HepG2 (cell line): ENCODE results near the gene TPD52L2. TPM values are rescaled to one million over a fixed set of nuclear protein-coding genes. Genes with fewer than 3 reads are reported as not detected.

Experiments
- ATF3 ChIP-seq: sonication (generic); formaldehyde crosslinking; IDR thresholded peaks from 2 replicates; pipeline ENCODE4 v1.4.0; 2020; ENCODE audit warnings: missing genetic modification reagents
- ATF7 ChIP-seq, 2 experiments: fragments of 450-650 bp in 1 of 2; sonication (generic) in 1 of 2; formaldehyde crosslinking in 1 of 2; IDR thresholded peaks; 2 replicates each; pipeline versions ENCODE4 v1.4.0 to v1.6.1; 2016 to 2020; ENCODE audit warnings: antibody characterized with exemption in 1 of 2, mild to moderate bottlenecking in 1 of 2, missing genetic modification reagents in 1 of 2
- DPF2 ChIP-seq: sonication (generic); formaldehyde crosslinking; IDR thresholded peaks from 2 replicates; pipeline ENCODE4 v1.4.0; 2020; ENCODE audit warnings: mild to moderate bottlenecking, low read depth, missing genetic modification reagents, borderline replicate concordance
- IRX3 ChIP-seq: sonication (generic); formaldehyde crosslinking; IDR thresholded peaks from 2 replicates; pipeline ENCODE4 v1.8.1; 2023; ENCODE audit warnings: mild to moderate bottlenecking, low read depth, missing genetic modification reagents, borderline replicate concordance
- KDM5B ChIP-seq: sonication (generic); formaldehyde crosslinking; IDR thresholded peaks from 2 replicates; pipeline ENCODE4 v1.4.0; 2020; ENCODE audit warnings: missing genetic modification reagents, mild to moderate bottlenecking, borderline replicate concordance
- PATZ1 ChIP-seq: sonication (generic); formaldehyde crosslinking; IDR thresholded peaks from 2 replicates; pipeline ENCODE4 v1.4.0; 2020; ENCODE audit warnings: missing genetic modification reagents
- PHF21A ChIP-seq: sonication (generic); formaldehyde crosslinking; IDR thresholded peaks from 2 replicates; pipeline ENCODE4 v1.5.0; 2020; ENCODE audit warnings: mild to moderate bottlenecking, missing genetic modification reagents
- ZBTB46 ChIP-seq: sonication (generic); formaldehyde crosslinking; IDR thresholded peaks from 2 replicates; pipeline ENCODE4 v1.4.0; 2020; ENCODE audit warnings: mild to moderate bottlenecking, missing genetic modification reagents, borderline replicate concordance
- ZNF207 ChIP-seq: fragments of 450-650 bp; IDR thresholded peaks from 2 replicates; pipeline ENCODE4 v1.6.1; 2016; ENCODE audit warnings: antibody characterized with exemption, borderline replicate concordance
- ZNF292 ChIP-seq: sonication (generic); formaldehyde crosslinking; IDR thresholded peaks from 2 replicates; pipeline ENCODE4 v1.8.1; 2022; ENCODE audit warnings: mild to moderate bottlenecking, low read depth, missing genetic modification reagents, borderline replicate concordance
- ZNF556 ChIP-seq: sonication (generic); formaldehyde crosslinking; IDR thresholded peaks from 2 replicates; pipeline ENCODE4 v1.4.0; 2020; ENCODE audit warnings: mild to moderate bottlenecking, missing genetic modification reagents, borderline replicate concordance
- ZNF569 ChIP-seq: sonication (generic); formaldehyde crosslinking; IDR thresholded peaks from 2 replicates; pipeline ENCODE4 v1.5.0; 2020; ENCODE audit warnings: mild to moderate bottlenecking, missing genetic modification reagents, moderate library complexity, borderline replicate concordance
- ZNF678 ChIP-seq: sonication (generic); formaldehyde crosslinking; IDR thresholded peaks from 2 replicates; pipeline ENCODE4 v1.4.0; 2020; ENCODE audit warnings: mild to moderate bottlenecking, missing genetic modification reagents
- ZNF772 ChIP-seq: sonication (generic); formaldehyde crosslinking; IDR thresholded peaks from 2 replicates; pipeline ENCODE4 v1.5.0; 2020; ENCODE audit warnings: mild to moderate bottlenecking, missing genetic modification reagents
- ZNF777 ChIP-seq: sonication (generic); formaldehyde crosslinking; IDR thresholded peaks from 2 replicates; pipeline ENCODE4 v1.4.0; 2020; ENCODE audit warnings: missing genetic modification reagents
- ZNF782 ChIP-seq: sonication (generic); formaldehyde crosslinking; IDR thresholded peaks from 2 replicates; pipeline ENCODE4 v1.4.0; 2020; ENCODE audit warnings: missing genetic modification reagents, mild to moderate bottlenecking, borderline replicate concordance
- polyA plus RNA-seq, 8 experiments: library from polyadenylated mRNA; depleted of rRNA in 3 of 8; stranded (reverse) in 7 of 8; unstranded in 1 of 8; fragments of >200 nt; fragmentation: Illumina TruSeq in 4 of 8; extraction: Trizol in 4 of 8; gene quantifications; 2 replicates each; pipeline versions ENCODE4 v1.2.1 to v1.2.3, GENCODE V29; 2011 to 2016; ENCODE audit warnings: low read depth in 4 of 8, missing spikeins in 1 of 8, mixed read lengths in 1 of 8; ENCODE audit not compliant: insufficient read depth in 1 of 8
- total RNA-seq, 5 experiments: library from RNA; depleted of rRNA; stranded (reverse); fragments of >200 nt; fragmentation: Illumina TruSeq; extraction: Trizol; gene quantifications; 2 replicates each; pipeline ENCODE4 v1.2.3, GENCODE V29; 2016; ENCODE audit warnings: low read depth in 1 of 5
- TF ChIP-seq, protein P1 (sequence below): sonication (generic); formaldehyde crosslinking; IDR thresholded peaks from 2 replicates; pipeline ENCODE4 v1.8.1; 2022; ENCODE audit warnings: mild to moderate bottlenecking, missing genetic modification reagents
- TF ChIP-seq, protein P2 (sequence below): sonication (generic); formaldehyde crosslinking; IDR thresholded peaks from 2 replicates; pipeline ENCODE4 v1.4.0; 2020; ENCODE audit warnings: missing genetic modification reagents
- TF ChIP-seq, protein P3 (sequence below): IDR thresholded peaks from 2 replicates; pipeline ENCODE4 v1.6.1; 2016; ENCODE audit warnings: low read depth, control low read depth

Gene TPD52L2
- total and polyA plus RNA-seq, 2 of the 13 experiments (the other 11 are each of a cell fraction or from before 2014, with no cell fraction given): 156 to 184 TPM

GRCh38 chr20:63857764-63858392 is 7.2 kb upstream of the TPD52L2 start (continued):
- TF ChIP-seq ZBTB46 (0 out of 2 replicates have a peak, but pooled peaks have one; percentile 88), PHF21A (CRISPR knock-in tag) (0 out of 2 replicates have a peak, but pooled peaks have one; percentile 16), ZNF569 (no peak), ZNF207 (no peak), ZNF556 (CRISPR knock-in tag) (peak; percentile 60; the same call in 1 of the 2 replicates), ZNF782 (CRISPR knock-in tag) (0 out of 2 replicates have a peak, but pooled peaks have one; percentile 79), ZNF292 (CRISPR knock-in tag) (0 out of 2 replicates have a peak, but pooled peaks have one; percentile 39), ATF7 (IDR thresholded peaks at IDR 0.05) (no peak), ATF7 (CRISPR knock-in tag; IDR thresholded peaks at IDR 0.05) (0 out of 2 replicates have a peak, but pooled peaks have one; percentile 10), PATZ1 (peak; percentile 63), DPF2 (CRISPR knock-in tag) (no peak), IRX3 (CRISPR knock-in tag) (peak; percentile 82; the same call in 1 of the 2 replicates), ZNF678 (CRISPR knock-in tag) (0 out of 2 replicates have a peak, but pooled peaks have one; percentile 52), KDM5B (CRISPR knock-in tag) (peak; percentile 7; the same call in 1 of the 2 replicates), ATF3 (no peak), ZNF777 (CRISPR knock-in tag) (0 out of 2 replicates have a peak, but pooled peaks have one; percentile 31), ZNF772 (CRISPR knock-in tag) (peak; percentile 13; the same call in 1 of the 2 replicates)
- TF ChIP-seq, protein P1, sequence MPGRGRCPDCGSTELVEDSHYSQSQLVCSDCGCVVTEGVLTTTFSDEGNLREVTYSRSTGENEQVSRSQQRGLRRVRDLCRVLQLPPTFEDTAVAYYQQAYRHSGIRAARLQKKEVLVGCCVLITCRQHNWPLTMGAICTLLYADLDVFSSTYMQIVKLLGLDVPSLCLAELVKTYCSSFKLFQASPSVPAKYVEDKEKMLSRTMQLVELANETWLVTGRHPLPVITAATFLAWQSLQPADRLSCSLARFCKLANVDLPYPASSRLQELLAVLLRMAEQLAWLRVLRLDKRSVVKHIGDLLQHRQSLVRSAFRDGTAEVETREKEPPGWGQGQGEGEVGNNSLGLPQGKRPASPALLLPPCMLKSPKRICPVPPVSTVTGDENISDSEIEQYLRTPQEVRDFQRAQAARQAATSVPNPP: no peak
- TF ChIP-seq, protein P2, sequence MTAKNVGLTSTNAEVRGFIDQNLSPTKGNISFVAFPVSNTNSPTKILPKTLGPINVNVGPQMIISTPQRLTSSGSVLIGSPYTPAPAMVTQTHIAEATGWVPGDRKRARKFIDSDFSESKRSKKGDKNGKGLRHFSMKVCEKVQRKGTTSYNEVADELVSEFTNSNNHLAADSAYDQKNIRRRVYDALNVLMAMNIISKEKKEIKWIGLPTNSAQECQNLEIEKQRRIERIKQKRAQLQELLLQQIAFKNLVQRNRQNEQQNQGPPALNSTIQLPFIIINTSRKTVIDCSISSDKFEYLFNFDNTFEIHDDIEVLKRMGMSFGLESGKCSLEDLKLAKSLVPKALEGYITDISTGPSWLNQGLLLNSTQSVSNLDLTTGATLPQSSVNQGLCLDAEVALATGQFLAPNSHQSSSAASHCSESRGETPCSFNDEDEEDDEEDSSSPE: no peak
- TF ChIP-seq, protein P3, sequence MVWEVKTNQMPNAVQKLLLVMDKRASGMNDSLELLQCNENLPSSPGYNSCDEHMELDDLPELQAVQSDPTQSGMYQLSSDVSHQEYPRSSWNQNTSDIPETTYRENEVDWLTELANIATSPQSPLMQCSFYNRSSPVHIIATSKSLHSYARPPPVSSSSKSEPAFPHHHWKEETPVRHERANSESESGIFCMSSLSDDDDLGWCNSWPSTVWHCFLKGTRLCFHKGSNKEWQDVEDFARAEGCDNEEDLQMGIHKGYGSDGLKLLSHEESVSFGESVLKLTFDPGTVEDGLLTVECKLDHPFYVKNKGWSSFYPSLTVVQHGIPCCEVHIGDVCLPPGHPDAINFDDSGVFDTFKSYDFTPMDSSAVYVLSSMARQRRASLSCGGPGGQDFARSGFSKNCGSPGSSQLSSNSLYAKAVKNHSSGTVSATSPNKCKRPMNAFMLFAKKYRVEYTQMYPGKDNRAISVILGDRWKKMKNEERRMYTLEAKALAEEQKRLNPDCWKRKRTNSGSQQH: 0 out of 2 replicates have a peak, but pooled peaks have one; percentile 53
